ACC112 (cell line): ENCODE data around the gene NAB1.

Experiments used
- H2AFZ ChIP-seq: fragments of 200-600 bp; sonication (generic); one replicate; pipeline ENCODE4 v1.6.0; 2017; ENCODE audit warnings: antibody characterized with exemption, low read length; ENCODE audit not compliant: unreplicated experiment
- H3K27ac ChIP-seq: fragments of 200-600 bp; sonication (generic); 2 replicates; pipeline ENCODE4 v1.5.1; 2014; ENCODE audit warnings: low read depth, mild to moderate bottlenecking, antibody characterized with exemption, low read length, moderate library complexity
- H3K27me3 ChIP-seq: fragments of 200-600 bp; sonication (generic); 2 replicates; pipeline ENCODE4 v1.6.1; 2014; ENCODE audit warnings: mild to moderate bottlenecking, antibody characterized with exemption, low read length, moderate library complexity, mixed read lengths; ENCODE audit not compliant: insufficient read depth
- H3K36me3 ChIP-seq: fragments of 200-600 bp; sonication (generic); 2 replicates; pipeline ENCODE4 v1.6.1; 2016; ENCODE audit warnings: mild to moderate bottlenecking, antibody characterized with exemption, low read length, moderate library complexity, mixed read lengths; ENCODE audit not compliant: insufficient read depth
- H3K4me1 ChIP-seq: fragments of 200-600 bp; sonication (generic); one replicate; pipeline ENCODE4 v1.6.1; 2016; ENCODE audit warnings: low read length, mixed read lengths; ENCODE audit not compliant: insufficient read depth, unreplicated experiment, control insufficient read depth
- H3K4me3 ChIP-seq: fragments of 200-600 bp; sonication (generic); 2 replicates; pipeline ENCODE4 v1.5.1; 2014; ENCODE audit warnings: mild to moderate bottlenecking, low read depth, low read length
- H3K79me2 ChIP-seq: fragments of 200-600 bp; sonication (generic); one replicate; pipeline ENCODE4 v1.6.0; 2016; ENCODE audit warnings: low read length; ENCODE audit not compliant: control insufficient read depth, unreplicated experiment, insufficient read depth

NAB1 gene

GRCh38 chr2:190655570-190655969 lies 6.7 kb downstream of the NAB1 start:
- no peak overlapping the region for H2AFZ ChIP-seq
- no peak overlapping the region for H3K4me3 ChIP-seq
- H3K27ac ChIP-seq, result no peak overlapping the region
- H3K79me2 ChIP-seq, result peaks cover 88% of the 10 kb centered on the region
- peaks cover 20% of the 10 kb centered on the region for H3K4me1 ChIP-seq
- no peaks in the 10 kb centered on the region for H3K27me3 ChIP-seq
- no peaks in the 10 kb centered on the region for H3K36me3 ChIP-seq

- Histone ChIP-seq H3K36me3 (no peaks in the 10 kb centered on the region), H3K4me1 (peaks cover 17% of the 10 kb centered on the region), H3K79me2 (peaks cover 84% of the 10 kb centered on the region), H3K4me3 (no peak overlapping the region), H2AFZ (no peak overlapping the region), H3K27me3 (no peaks in the 10 kb centered on the region), H3K27ac (no peak overlapping the region)
Observed at GRCh38 chr2:190656301-190656700, 7.4 kb downstream of the NAB1 start.

- H3K27me3 ChIP-seq, result no peaks in the 10 kb centered on the region
- no peak overlapping the region for H3K27ac ChIP-seq
- no peak overlapping the region for H3K4me3 ChIP-seq
- no peaks in the 10 kb centered on the region for H3K36me3 ChIP-seq
- peaks cover 9% of the 10 kb centered on the region for H3K4me1 ChIP-seq
- H2AFZ ChIP-seq, result no peak overlapping the region
- peaks cover 75% of the 10 kb centered on the region for H3K79me2 ChIP-seq
Observed at GRCh38 chr2:190657474-190658255, 8.8 kb downstream of the NAB1 start.

GRCh38 chr2:190659553-190659952 lies 10.7 kb downstream of the NAB1 start:
- Histone ChIP-seq H3K27ac (no peak overlapping the region), H3K27me3 (no peaks in the 10 kb centered on the region), H3K4me1 (peaks cover 9% of the 10 kb centered on the region), H3K36me3 (peaks cover 6% of the 10 kb centered on the region; the same call in 1 of the 2 replicates), H2AFZ (no peak overlapping the region), H3K4me3 (no peak overlapping the region), H3K79me2 (peaks cover 60% of the 10 kb centered on the region)

GRCh38 chr2:190662754-190663153 lies 13.9 kb downstream of the NAB1 start:
- peaks cover 7% of the 10 kb centered on the region for H3K4me1 ChIP-seq
- no peak overlapping the region for H2AFZ ChIP-seq
- H3K27ac ChIP-seq, result no peak overlapping the region
- H3K79me2 ChIP-seq, result peaks cover 38% of the 10 kb centered on the region
- H3K36me3 ChIP-seq, result peaks cover 14% of the 10 kb centered on the region
- H3K27me3 ChIP-seq, result no peaks in the 10 kb centered on the region
- H3K4me3 ChIP-seq, result no peak overlapping the region

GRCh38 chr2:190663348-190663747 lies 14.5 kb downstream of the NAB1 start:
- no peak overlapping the region for H3K27ac ChIP-seq
- H3K79me2 ChIP-seq, result peaks cover 38% of the 10 kb centered on the region
- peaks cover 7% of the 10 kb centered on the region for H3K4me1 ChIP-seq
- H3K27me3 ChIP-seq, result no peaks in the 10 kb centered on the region
- peaks cover 14% of the 10 kb centered on the region for H3K36me3 ChIP-seq
- no peak overlapping the region for H2AFZ ChIP-seq
- no peak overlapping the region for H3K4me3 ChIP-seq

GRCh38 chr2:190663839-190664238 lies 15.0 kb downstream of the NAB1 start:
- peaks cover 14% of the 10 kb centered on the region for H3K36me3 ChIP-seq
- peaks cover 34% of the 10 kb centered on the region for H3K79me2 ChIP-seq

GRCh38 chr2:190664240-190664639 lies 15.4 kb downstream of the NAB1 start:
- Histone ChIP-seq H3K27ac (peak overlapping the region; percentile 24; the same call in 1 of the 2 replicates), H3K4me3 (no peak overlapping the region), H3K27me3 (no peaks in the 10 kb centered on the region), H3K4me1 (peaks cover 7% of the 10 kb centered on the region), H3K36me3 (peaks cover 14% of the 10 kb centered on the region), H3K79me2 (peaks cover 33% of the 10 kb centered on the region), H2AFZ (no peak overlapping the region)

More at GRCh38 chr2:190663839-190664238, 15.0 kb downstream of the NAB1 start:
- Histone ChIP-seq H3K27me3 (no peaks in the 10 kb centered on the region), H3K27ac (peak overlapping the region; percentile 24; the same call in 1 of the 2 replicates), H2AFZ (no peak overlapping the region), H3K4me3 (no peak overlapping the region), H3K4me1 (peaks cover 7% of the 10 kb centered on the region)

GRCh38 chr2:190666895-190667294 lies 18.0 kb downstream of the NAB1 start:
- H3K27me3 ChIP-seq, result no peaks in the 10 kb centered on the region
- peaks cover 22% of the 10 kb centered on the region for H3K79me2 ChIP-seq
- no peak overlapping the region for H3K4me3 ChIP-seq
- peaks cover 7% of the 10 kb centered on the region for H3K4me1 ChIP-seq
- peaks cover 24% of the 10 kb centered on the region for H3K36me3 ChIP-seq
- no peak overlapping the region for H2AFZ ChIP-seq
- H3K27ac ChIP-seq, result no peak overlapping the region

GRCh38 chr2:190668892-190669291 lies 20.0 kb downstream of the NAB1 start:
- Histone ChIP-seq H3K27me3 (no peaks in the 10 kb centered on the region), H3K79me2 (peaks cover 14% of the 10 kb centered on the region), H3K36me3 (peaks cover 26% of the 10 kb centered on the region), H3K27ac (no peak overlapping the region), H2AFZ (no peak overlapping the region), H3K4me3 (no peak overlapping the region), H3K4me1 (peaks cover 3% of the 10 kb centered on the region)
